Ureter (tissue), 1 donor: ENCODE data around the gene CTNNA2. TPM values are rescaled to one million over a fixed set of nuclear protein-coding genes. Genes with fewer than 3 reads are reported as not detected.

Experiments used
- DNase-seq: peaks from one replicate; pipeline ENCODE4 v3.0.0-alpha.2; 2020; ENCODE audit warnings: low spot score
- total RNA-seq: library from RNA; stranded (reverse); gene quantifications from one replicate; pipeline ENCODE4 v1.2.4, GENCODE V29; 2023
- donor health status: DM: yes; HTN: yes; CAD: no.

CTNNA2 gene
- not detected for total RNA-seq

GRCh38 chr2:79512442-79513401 is at the start of gene CTNNA2:
CTNNA2 (plus strand) TSS chr2:79513051.
- DNase-seq, result no peak

- no peak for DNase-seq
These were observed 25.5 kb upstream of the CTNNA2 start for GRCh38 chr2:79487399-79487798.

GRCh38 chr2:79511320-79511951 is 1.4 kb upstream of the CTNNA2 start:
- no peak for DNase-seq

- no peak for DNase-seq
These were observed 860 bp downstream of the CTNNA2 start for GRCh38 chr2:79513711-79514110.

- DNase-seq, result no peak
These were observed 16.8 kb downstream of the CTNNA2 start for GRCh38 chr2:79529636-79530035.

GRCh38 chr2:79530443-79530842 is 17.6 kb downstream of the CTNNA2 start:
- no peak for DNase-seq

GRCh38 chr2:79547568-79547967 is 34.7 kb downstream of the CTNNA2 start:
- DNase-seq, result no peak

- no peak for DNase-seq
These were observed 39.8 kb downstream of the CTNNA2 start for GRCh38 chr2:79552653-79553052.

- no peak for DNase-seq
These were observed 42.0 kb downstream of the CTNNA2 start for GRCh38 chr2:79554899-79555298.

GRCh38 chr2:79564065-79564464 is 51.2 kb downstream of the CTNNA2 start:
- DNase-seq, result no peak

- no peak for DNase-seq
These were observed 56.2 kb downstream of the CTNNA2 start for GRCh38 chr2:79569048-79569447.

GRCh38 chr2:79573895-79574674 is 61.2 kb downstream of the CTNNA2 start:
- no peak for DNase-seq

GRCh38 chr2:79576451-79576850 is 63.6 kb downstream of the CTNNA2 start:
- no peak for DNase-seq

GRCh38 chr2:79578952-79579351 is 66.1 kb downstream of the CTNNA2 start:
- no peak for DNase-seq

GRCh38 chr2:79580175-79580574 is 67.3 kb downstream of the CTNNA2 start:
- no peak for DNase-seq

- no peak for DNase-seq
These were observed 73.0 kb downstream of the CTNNA2 start for GRCh38 chr2:79585701-79586433.

- no peak for DNase-seq
These were observed 78.4 kb downstream of the CTNNA2 start for GRCh38 chr2:79591281-79591680.

GRCh38 chr2:79593237-79593867 is 80.5 kb downstream of the CTNNA2 start:
- no peak for DNase-seq

GRCh38 chr2:79596403-79596802 is 83.6 kb downstream of the CTNNA2 start:
- DNase-seq, result no peak

- DNase-seq, result no peak
These were observed 91.9 kb downstream of the CTNNA2 start for GRCh38 chr2:79604748-79605147.

GRCh38 chr2:79611448-79612016 is 98.7 kb downstream of the CTNNA2 start:
- DNase-seq, result no peak
